H1 (cell line): ENCODE results near the gene CAMTA1. TPM values are rescaled to one million over a fixed set of nuclear protein-coding genes. Genes with fewer than 3 reads are reported as not detected.

Experiments used
- CTCF ChIA-PET: fragments of 300-600 bp; sonication (Branson Sonifier 250); formaldehyde crosslinking; loops from one replicate; lab custom pipeline; 2021; ENCODE audit not compliant: partially characterized antibody; lab: Charles Lee
- POLR2A ChIA-PET: fragments of 300-600 bp; sonication (Branson Sonifier 250); formaldehyde crosslinking; loops from one replicate; lab custom pipeline; 2021; ENCODE audit warnings: inconsistent platforms; ENCODE audit not compliant: partially characterized antibody; lab: Charles Lee
- DNase-seq, 2 experiments: peaks; one replicate each; pipeline versions ENCODE4 v3.0.0 to v3.0.0-alpha.2; 2010 to 2022; ENCODE audit warnings: low spot score in 2 of 2, low read depth in 1 of 2, mixed read lengths in 1 of 2
- FAIRE-seq: peaks from 2 replicates; lab custom pipeline; 2011; peaks lifted over from hg19 to GRCh38; lab: Jason Lieb, UNC
- H2AFZ ChIP-seq: 2 replicates; pipeline ENCODE4 v1.8.1; 2012; ENCODE audit warnings: low read length, inconsistent platforms
- H2AK5ac ChIP-seq: 2 replicates; pipeline ENCODE4 v1.6.1; 2013; ENCODE audit warnings: low read depth, low read length
- H2BK120ac ChIP-seq: replicated peaks from 2 replicates; pipeline ENCODE3; 2013; ENCODE audit warnings: low read depth, low read length, inconsistent platforms
- H2BK12ac ChIP-seq: 2 replicates; pipeline ENCODE4 v1.6.1; 2013; ENCODE audit warnings: low read depth, low read length
- H2BK15ac ChIP-seq: 2 replicates; pipeline ENCODE4 v1.6.1; 2013; ENCODE audit warnings: low read length
- H2BK20ac ChIP-seq: 2 replicates; pipeline ENCODE4 v1.6.1; 2013; ENCODE audit warnings: low read length
- H2BK5ac ChIP-seq: 2 replicates; pipeline ENCODE4 v1.6.1; 2013; ENCODE audit warnings: low read depth, low read length
- H3K14ac ChIP-seq: 2 replicates; pipeline ENCODE4 v1.6.1; 2013; ENCODE audit warnings: inconsistent platforms; ENCODE audit not compliant: insufficient read length
- H3K18ac ChIP-seq: 2 replicates; pipeline ENCODE4 v1.6.1; 2013; ENCODE audit warnings: low read length; ENCODE audit errors: extremely low read depth
- H3K23ac ChIP-seq: 2 replicates; pipeline ENCODE4 v1.6.1; 2013; ENCODE audit warnings: inconsistent platforms; ENCODE audit not compliant: insufficient read length
- H3K23me2 ChIP-seq: 2 replicates; pipeline ENCODE4 v1.6.1; 2013; ENCODE audit warnings: low read depth, low read length
- H3K27ac ChIP-seq: 2 replicates; pipeline ENCODE4 v1.6.1; 2011; ENCODE audit warnings: low read depth, low read length, inconsistent platforms
- H3K27me3 ChIP-seq, 4 experiments: replicated peaks in 1 of 4; 1 replicate in 1 of 4; 2 replicates in 3 of 4; pipeline versions ENCODE4 v1.6.1 to v1.8.1; 2011 to 2013; ENCODE audit warnings: low read length in 3 of 4, mild to moderate bottlenecking in 3 of 4, inconsistent platforms in 2 of 4, mixed read lengths in 2 of 4, moderate library complexity in 1 of 4; ENCODE audit not compliant: control insufficient read depth in 3 of 4, insufficient read depth in 3 of 4; ENCODE audit errors: extremely low read depth in 1 of 4
- H3K36me3 ChIP-seq, 4 experiments: 2 replicates each; pipeline versions ENCODE4 v1.6.1 to v1.8.1; 2011 to 2013; ENCODE audit warnings: mild to moderate bottlenecking in 4 of 4, low read length in 3 of 4, moderate library complexity in 2 of 4, control low read depth in 1 of 4, inconsistent platforms in 1 of 4; ENCODE audit not compliant: insufficient read depth in 4 of 4, control insufficient read depth in 2 of 4
- H3K4ac ChIP-seq: replicated peaks from 2 replicates; pipeline ENCODE3; 2013; ENCODE audit warnings: low read length, low read depth, mixed read lengths, inconsistent platforms; ENCODE audit not compliant: insufficient read length
- H3K4me1 ChIP-seq, 4 experiments: replicated peaks in 1 of 4; 1 replicate in 1 of 4; 2 replicates in 3 of 4; pipeline versions ENCODE4 v1.6.1 to v1.8.1; 2011 to 2013; ENCODE audit warnings: low read length in 3 of 4, inconsistent platforms in 2 of 4, mixed read lengths in 1 of 4; ENCODE audit not compliant: insufficient read depth in 4 of 4, control insufficient read depth in 3 of 4
- H3K4me2 ChIP-seq, 2 experiments: 2 replicates each; pipeline versions ENCODE4 v1.6.1 to v1.8.1; 2011 to 2013; ENCODE audit warnings: low read depth in 2 of 2, low read length in 2 of 2, control low read depth in 1 of 2, inconsistent platforms in 1 of 2, mild to moderate bottlenecking in 1 of 2; ENCODE audit not compliant: insufficient read depth in 1 of 2
- H3K4me3 ChIP-seq, 4 experiments: fragments of 200-600, 300-600 bp in 1 of 4; sonication (generic), shearing (Covaris generic), sonication (Bioruptor Twin) in 1 of 4; 2 replicates each; pipeline versions ENCODE4 v1.5.1 to v1.8.1; 2011 to 2016; ENCODE audit warnings: low read length in 4 of 4, low read depth in 3 of 4, control low read depth in 2 of 4, inconsistent platforms in 2 of 4, mild to moderate bottlenecking in 2 of 4, mixed read lengths in 1 of 4, moderate library complexity in 1 of 4; ENCODE audit not compliant: insufficient read depth in 2 of 4; ENCODE audit errors: extremely low read depth in 1 of 4
- H3K56ac ChIP-seq: replicated peaks from 2 replicates; pipeline ENCODE3; 2013; ENCODE audit warnings: low read depth, mild to moderate bottlenecking, mixed read lengths, low read length, inconsistent platforms; ENCODE audit not compliant: insufficient read length
- H3K79me1 ChIP-seq: 2 replicates; pipeline ENCODE4 v1.6.1; 2013; ENCODE audit warnings: low read depth, low read length, control low read depth
- H3K79me2 ChIP-seq, 2 experiments: 2 replicates each; pipeline versions ENCODE4 v1.6.1 to v1.8.1; 2012 to 2013; ENCODE audit warnings: low read length in 2 of 2, mild to moderate bottlenecking in 2 of 2, inconsistent platforms in 1 of 2; ENCODE audit not compliant: insufficient read depth in 2 of 2, control insufficient read depth in 1 of 2
- H3K9ac ChIP-seq, 4 experiments: replicated peaks in 1 of 4; 1 replicate in 1 of 4; 2 replicates in 3 of 4; pipeline versions ENCODE4 v1.6.1 to v1.8.1; 2011 to 2013; ENCODE audit warnings: low read depth in 3 of 4, low read length in 3 of 4, control low read depth in 2 of 4, mild to moderate bottlenecking in 2 of 4, moderate library complexity in 2 of 4, inconsistent platforms in 1 of 4; ENCODE audit errors: extremely low read depth in 1 of 4
- H3K9me3 ChIP-seq, 2 experiments: 2 replicates each; pipeline versions ENCODE4 v1.6.1 to v1.8.1; 2012 to 2013; ENCODE audit warnings: mild to moderate bottlenecking in 2 of 2, moderate library complexity in 2 of 2, control low read depth in 1 of 2, inconsistent platforms in 1 of 2, low read depth in 1 of 2, low read length in 1 of 2, mixed read lengths in 1 of 2; ENCODE audit not compliant: insufficient read depth in 2 of 2
- H4K20me1 ChIP-seq, 2 experiments: replicated peaks in 1 of 2; 2 replicates each; pipeline versions ENCODE3 to v1.8.1; 2011 to 2013; ENCODE audit warnings: inconsistent platforms in 2 of 2, low read length in 2 of 2, mild to moderate bottlenecking in 1 of 2; ENCODE audit not compliant: insufficient read depth in 2 of 2, control insufficient read depth in 1 of 2
- H4K5ac ChIP-seq: 2 replicates; pipeline ENCODE4 v1.6.1; 2013; ENCODE audit warnings: low read length, low read depth, mixed read lengths, inconsistent platforms; ENCODE audit not compliant: insufficient read length
- H4K8ac ChIP-seq: 2 replicates; pipeline ENCODE4 v1.8.0; 2013; ENCODE audit warnings: mild to moderate bottlenecking, moderate library complexity, low read length, inconsistent platforms; ENCODE audit not compliant: insufficient read depth; ENCODE audit errors: extremely low read depth
- H4K91ac ChIP-seq: replicated peaks from 2 replicates; pipeline ENCODE3; 2013; ENCODE audit warnings: low read length, mixed read lengths, inconsistent platforms; ENCODE audit not compliant: insufficient read length
- ATF3 ChIP-seq: IDR thresholded peaks from 2 replicates; pipeline ENCODE4 v1.6.1; 2011; ENCODE audit warnings: low read depth, mild to moderate bottlenecking, low read length; ENCODE audit not compliant: insufficient read depth
- CEBPB ChIP-seq: IDR thresholded peaks from 2 replicates; pipeline ENCODE4 v1.6.1; 2012; ENCODE audit warnings: low read depth, low read length
- CTCF ChIP-seq, 3 experiments: IDR thresholded peaks; 1 replicate in 2 of 3; 2 replicates in 1 of 3; pipeline versions ENCODE4 v1.5.1 to v1.6.1; 2011; ENCODE audit warnings: low read length in 3 of 3, mild to moderate bottlenecking in 3 of 3, inconsistent platforms in 2 of 3, low read depth in 1 of 3, moderate library complexity in 1 of 3; ENCODE audit not compliant: insufficient read depth in 1 of 3; ENCODE audit errors: control extremely low read depth in 1 of 3
- EGR1 ChIP-seq: IDR thresholded peaks from 2 replicates; pipeline ENCODE4 v1.6.1; 2011; ENCODE audit warnings: low read depth, low read length, borderline replicate concordance
- GABPA ChIP-seq: IDR thresholded peaks from 2 replicates; pipeline ENCODE4 v1.6.1; 2011; ENCODE audit warnings: mild to moderate bottlenecking, low read length, moderate library complexity, borderline replicate concordance; ENCODE audit not compliant: insufficient read depth
- HDAC2 ChIP-seq, 2 experiments: fragments of 300-600 bp in 1 of 2; sonication (generic) in 1 of 2; IDR thresholded peaks; 2 replicates each; pipeline ENCODE4 v1.6.1; 2011 to 2012; ENCODE audit warnings: low read depth in 2 of 2, low read length in 2 of 2, mild to moderate bottlenecking in 2 of 2, moderate library complexity in 2 of 2, borderline replicate concordance in 1 of 2, inconsistent platforms in 1 of 2
- NRF1 ChIP-seq: IDR thresholded peaks from 2 replicates; pipeline ENCODE4 v1.6.1; 2011; ENCODE audit warnings: mild to moderate bottlenecking, low read depth, low read length, improper control_type of control experiment
- SIRT6 ChIP-seq: IDR thresholded peaks from one replicate; pipeline ENCODE4 v1.7.1; 2012; ENCODE audit warnings: low read length, inconsistent platforms
- USF2 ChIP-seq: IDR thresholded peaks from 2 replicates; pipeline ENCODE4 v1.6.1; 2011; ENCODE audit warnings: low read length, improper control_type of control experiment
- WGBS, 2 experiments: shearing (Covaris generic) in 1 of 2; methylation state at CpG; one replicate each; pipeline versions ENCODE4 v1.1.6 to v1.1.7; 2013 to 2015; ENCODE audit warnings: low lambda C conversion rate in 2 of 2, mixed read lengths in 2 of 2, inconsistent platforms in 1 of 2, low coverage in 1 of 2, missing lambda C conversion rate in 1 of 2; ENCODE audit not compliant: insufficient replicate concordance in 2 of 2, insufficient coverage in 1 of 2, insufficient read length in 1 of 2; ENCODE audit errors: extremely low coverage in 1 of 2, missing lambda C conversion rate in 1 of 2; 5-methylcytosine and 5-hydroxymethylcytosine counted together
- polyA plus RNA-seq, 7 experiments: library from polyadenylated mRNA; depleted of rRNA in 3 of 7; stranded (reverse) in 5 of 7; unstranded in 2 of 7; fragments of >200 nt in 5 of 7; fragments of 200-250 nt in 2 of 7; gene quantifications; 1 replicate in 5 of 7; 2 replicates in 1 of 7; 4 replicates in 1 of 7; pipeline versions ENCODE4 v1.2.1 to v1.2.3, GENCODE V29; 2011 to 2013; ENCODE audit warnings: missing spikeins in 2 of 7, mixed read lengths in 2 of 7
- total RNA-seq: library from RNA; stranded (reverse); fragmentation: NEBNext Ultra II Directional; extraction: Animal tissue kit (Norgen Biotek cat#: 25700); gene quantifications from 2 replicates; pipeline ENCODE4 v1.2.1, GENCODE V29; 2021

CAMTA1 gene
- total and polyA plus RNA-seq, 2 of the 8 experiments (the other 6 are each of a cell fraction or from before 2014, with no cell fraction given) = 65.0 to 119 TPM

DNA sequence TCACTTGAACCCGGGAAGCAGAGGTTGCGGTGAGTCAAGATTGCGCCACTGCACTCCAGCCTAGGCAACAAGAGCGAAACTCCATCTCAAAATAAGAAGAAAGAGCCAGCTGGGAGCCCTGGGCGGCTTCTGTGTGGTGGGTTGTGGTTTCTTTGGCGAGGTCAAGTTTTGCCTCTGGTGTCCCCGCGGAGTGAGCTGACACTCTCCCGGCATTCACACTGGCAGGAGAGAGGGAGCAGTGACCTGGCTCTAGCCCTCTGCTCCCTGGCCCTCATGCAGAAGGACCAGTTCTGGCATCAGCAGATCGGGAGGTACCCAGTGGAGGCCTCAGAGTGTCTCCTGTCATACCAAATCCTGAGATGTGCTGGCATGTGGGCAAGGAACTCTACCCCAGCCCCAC, 904.8 kb downstream of the CAMTA1 start:
- peaks cover 0 to 9% (median 0%) of the 10 kb centered on the region in 4 experiments; a peak in 1 of 7 replicates for H3K4me1 ChIP-seq
- TF ChIP-seq USF2 = no peak
- no peak for TF ChIP-seq CEBPB
- TF ChIP-seq GABPA = no peak
- no peak for TF ChIP-seq ATF3
- no peak for TF ChIP-seq HDAC2 (IDR thresholded peaks at IDR 0.05; ENCODE audit: borderline replicate concordance in 1 of 2, low read depth in 2 of 2, low read length in 2 of 2)
- no peak for TF ChIP-seq EGR1
- no peak for TF ChIP-seq NRF1
- TF ChIP-seq SIRT6 = no peak
- no peak for TF ChIP-seq CTCF (IDR thresholded peaks at IDR 0.05; ENCODE audit: control extremely low read depth in 1 of 3, insufficient read depth in 1 of 3, low read depth in 1 of 3, low read length in 3 of 3)

More for the DNA sequence above, 904.8 kb downstream of the CAMTA1 start:
- Histone ChIP-seq H2BK20ac (no peak overlapping the region), H3K4ac (no peak overlapping the region), H4K91ac (no peak overlapping the region), H3K23me2 (no peaks in the 10 kb centered on the region), H4K8ac (no peak overlapping the region), H3K79me2 (no peaks in the 10 kb centered on the region), H4K20me1 (no peaks in the 10 kb centered on the region), H3K23ac (no peak overlapping the region), H3K4me3 (no peak overlapping the region), H2BK12ac (no peak overlapping the region), H3K79me1 (no peaks in the 10 kb centered on the region), H3K18ac (no peak overlapping the region), H2BK120ac (no peak overlapping the region), H3K14ac (no peak overlapping the region), H3K56ac (no peak overlapping the region), H4K5ac (no peak overlapping the region), H3K36me3 (no peaks in the 10 kb centered on the region), H3K9me3 (peaks cover 20 to 26% of the 10 kb centered on the region in 2 experiments), H2AFZ (no peak overlapping the region), H3K27me3 (no peaks in the 10 kb centered on the region; a peak in 1 of 7 replicates), H3K4me2 (no peak overlapping the region), H3K9ac (no peak overlapping the region), H2BK15ac (no peak overlapping the region), H2AK5ac (no peak overlapping the region), H2BK5ac (no peak overlapping the region), H3K27ac (no peak overlapping the region)
- FAIRE-seq (no peak), DNase-seq (no peak)
- CTCF ChIA-PET = interaction anchor here (0.9 to 6.1 kb wide), 5 partner anchors 10 to 62 kb away, joined by 4 to 21 read pairs (median 9); no protein-coding TSS in a partner anchor
- 96% methylated on average over 9 of the region's 10 CpGs; no CpG with 5 or more reads in 1 of the 2 experiments for WGBS, 2 experiments
- POLR2A ChIA-PET = interaction anchor here (3.9 kb wide), 1 partner anchor 9 kb away, joined by 23 read pairs; no protein-coding TSS in a partner anchor
